ENCODE measurements around the gene AFG1L. TPM values are rescaled to one million over a fixed set of nuclear protein-coding genes. Genes with fewer than 3 reads are reported as not detected.
"Not testable (repeated sequence)": the region's sequence is repeated elsewhere in the genome, so short reads cannot be mapped to it uniquely, and the experiment has no call there.

The AFG1L gene
- total RNA-seq, 1 donor, result 4.0 TPM

DNA sequence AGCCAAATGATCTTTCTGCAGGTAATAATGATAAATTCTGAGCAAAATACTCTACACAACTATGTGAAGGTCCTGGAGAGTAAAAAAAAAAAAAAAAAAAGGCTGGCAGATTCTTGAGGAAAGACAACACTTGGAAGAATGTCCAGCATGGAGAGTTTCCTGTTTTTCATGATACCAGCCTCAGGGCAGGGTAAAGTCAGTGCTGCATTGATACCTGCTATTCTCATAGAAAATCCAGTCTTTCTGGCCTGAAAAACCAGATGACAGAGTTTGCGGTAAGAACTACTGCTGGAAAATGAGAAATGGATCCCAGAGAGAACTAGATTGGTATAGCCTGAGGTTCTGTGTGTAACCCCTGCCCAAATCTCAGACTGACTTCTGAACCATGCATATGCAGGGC is 89.1 kb downstream of the AFG1L start:
- no peak overlapping the region for H2AFZ ChIP-seq (ENCODE audit: low read length)
- no peaks in the 10 kb centered on the region for H3K27me3 ChIP-seq (ENCODE audit: insufficient read depth, low read length)
- TF ChIP-seq, protein P1, sequence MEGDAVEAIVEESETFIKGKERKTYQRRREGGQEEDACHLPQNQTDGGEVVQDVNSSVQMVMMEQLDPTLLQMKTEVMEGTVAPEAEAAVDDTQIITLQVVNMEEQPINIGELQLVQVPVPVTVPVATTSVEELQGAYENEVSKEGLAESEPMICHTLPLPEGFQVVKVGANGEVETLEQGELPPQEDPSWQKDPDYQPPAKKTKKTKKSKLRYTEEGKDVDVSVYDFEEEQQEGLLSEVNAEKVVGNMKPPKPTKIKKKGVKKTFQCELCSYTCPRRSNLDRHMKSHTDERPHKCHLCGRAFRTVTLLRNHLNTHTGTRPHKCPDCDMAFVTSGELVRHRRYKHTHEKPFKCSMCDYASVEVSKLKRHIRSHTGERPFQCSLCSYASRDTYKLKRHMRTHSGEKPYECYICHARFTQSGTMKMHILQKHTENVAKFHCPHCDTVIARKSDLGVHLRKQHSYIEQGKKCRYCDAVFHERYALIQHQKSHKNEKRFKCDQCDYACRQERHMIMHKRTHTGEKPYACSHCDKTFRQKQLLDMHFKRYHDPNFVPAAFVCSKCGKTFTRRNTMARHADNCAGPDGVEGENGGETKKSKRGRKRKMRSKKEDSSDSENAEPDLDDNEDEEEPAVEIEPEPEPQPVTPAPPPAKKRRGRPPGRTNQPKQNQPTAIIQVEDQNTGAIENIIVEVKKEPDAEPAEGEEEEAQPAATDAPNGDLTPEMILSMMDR (IDR thresholded peaks at IDR 0.05; ENCODE audit: extremely low read depth, low read depth, low read length), result no peak
- H3K36me3 ChIP-seq (ENCODE audit: insufficient read depth, low read length), result no peaks in the 10 kb centered on the region
- H3K4me2 ChIP-seq (ENCODE audit: insufficient read depth, low read length), result no peak overlapping the region
- H3K79me2 ChIP-seq (ENCODE audit: insufficient read depth, low read length), result no peaks in the 10 kb centered on the region
- no peak overlapping the region for H3K4me3 ChIP-seq (ENCODE audit: insufficient read depth, low read length)
- no peak overlapping the region for H3K27ac ChIP-seq (ENCODE audit: low read depth, low read length)
- no peaks in the 10 kb centered on the region for H4K20me1 ChIP-seq (ENCODE audit: insufficient read depth, low read length)
- DNase-seq (ENCODE audit: insufficient read length, low spot score, missing footprints), result no peak
- H3K4me1 ChIP-seq (ENCODE audit: insufficient read depth, low read length), result no peaks in the 10 kb centered on the region
- no peaks in the 10 kb centered on the region for H3K9me3 ChIP-seq (ENCODE audit: low read depth, low read length)

DNA sequence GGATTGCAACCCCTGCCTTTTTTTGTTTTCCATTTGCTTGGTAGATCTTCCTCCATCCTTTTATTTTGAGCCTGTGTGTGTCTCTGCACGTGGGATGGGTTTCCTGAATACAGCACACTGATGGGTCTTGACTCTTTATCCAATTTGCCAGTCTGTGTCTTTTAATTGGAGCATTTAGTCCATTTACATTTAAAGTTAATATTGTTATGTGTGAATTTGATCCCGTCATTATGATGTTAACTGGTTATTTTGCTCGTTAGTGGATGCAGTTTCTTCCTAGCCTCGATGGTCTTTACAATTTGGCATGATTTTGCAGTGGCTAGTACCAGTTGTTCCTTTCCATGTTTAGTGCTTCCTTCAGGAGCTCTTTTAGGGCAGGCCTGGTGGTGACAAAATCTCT is 94.3 kb downstream of the AFG1L start:
- not testable (repeated sequence) for H3K36me3 ChIP-seq (ENCODE audit: insufficient read depth, low read length); H2AFZ ChIP-seq (ENCODE audit: low read length); H4K20me1 ChIP-seq (ENCODE audit: insufficient read depth, low read length); H3K4me3 ChIP-seq (ENCODE audit: insufficient read depth, low read length); H3K27ac ChIP-seq (ENCODE audit: low read depth, low read length); H3K27me3 ChIP-seq (ENCODE audit: insufficient read depth, low read length); DNase-seq (ENCODE audit: insufficient read length, low spot score, missing footprints); H3K4me2 ChIP-seq (ENCODE audit: insufficient read depth, low read length); H3K79me2 ChIP-seq (ENCODE audit: insufficient read depth, low read length); H3K4me1 ChIP-seq (ENCODE audit: insufficient read depth, low read length); H3K9me3 ChIP-seq (ENCODE audit: low read depth, low read length)

DNA sequence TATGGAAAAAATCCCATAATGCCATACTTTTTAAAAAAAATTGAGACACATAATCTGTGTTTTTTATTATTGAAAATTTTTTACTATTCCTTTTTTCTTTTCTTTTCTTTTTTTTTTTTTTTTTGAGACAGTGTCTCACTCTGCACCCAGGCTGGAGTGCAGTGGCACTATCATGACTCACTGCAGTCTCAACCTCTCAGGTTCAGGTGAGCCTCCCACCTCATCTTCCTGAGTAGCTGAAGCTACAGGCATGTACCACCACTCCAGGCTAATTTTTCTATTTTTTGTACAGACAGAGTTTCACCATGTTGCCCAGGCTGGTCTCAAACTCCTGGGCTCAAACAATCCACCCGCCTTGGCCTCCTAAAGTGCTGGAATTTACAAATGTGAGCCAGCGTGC is 100.4 kb downstream of the AFG1L start:
- Histone ChIP-seq H3K4me2 (ENCODE audit: insufficient read depth, low read length) (no peak overlapping the region), H3K27ac (ENCODE audit: low read depth, low read length) (no peak overlapping the region), H2AFZ (ENCODE audit: low read length) (no peak overlapping the region), H3K4me1 (ENCODE audit: insufficient read depth, low read length) (no peaks in the 10 kb centered on the region), H3K36me3 (ENCODE audit: insufficient read depth, low read length) (no peaks in the 10 kb centered on the region), H3K27me3 (ENCODE audit: insufficient read depth, low read length) (no peaks in the 10 kb centered on the region), H3K79me2 (ENCODE audit: insufficient read depth, low read length) (no peaks in the 10 kb centered on the region), H4K20me1 (ENCODE audit: insufficient read depth, low read length) (no peaks in the 10 kb centered on the region), H3K9me3 (ENCODE audit: low read depth, low read length) (no peaks in the 10 kb centered on the region), H3K4me3 (ENCODE audit: insufficient read depth, low read length) (no peak overlapping the region)
- TF ChIP-seq, protein P1 (IDR thresholded peaks at IDR 0.05; ENCODE audit: extremely low read depth, low read depth, low read length), result no peak
- DNase-seq (ENCODE audit: insufficient read length, low spot score, missing footprints), result no peak

DNA sequence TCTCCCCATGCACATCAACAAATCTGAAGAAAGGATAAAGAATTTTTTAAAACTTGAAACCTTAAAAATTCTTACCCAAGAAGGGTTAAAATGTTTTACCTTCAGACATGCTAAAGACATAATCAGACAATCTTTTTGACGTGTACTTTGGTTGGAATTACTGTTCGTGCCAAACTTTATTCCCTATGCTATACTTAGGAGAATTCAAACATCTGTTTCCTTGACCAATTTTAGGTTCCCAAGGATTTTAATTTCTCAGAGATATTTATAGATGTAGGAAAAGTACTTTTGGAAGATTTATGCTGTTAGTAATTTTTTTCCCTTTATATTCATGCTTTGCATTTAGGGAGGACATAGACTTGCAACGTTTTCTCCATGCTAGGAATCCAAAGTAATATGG is 108.4 kb downstream of the AFG1L start:
- H2AFZ ChIP-seq (ENCODE audit: low read length), result no peak overlapping the region

More for the DNA sequence above, 108.4 kb downstream of the AFG1L start:
- Histone ChIP-seq H3K4me3 (ENCODE audit: insufficient read depth, low read length) (no peak overlapping the region), H3K79me2 (ENCODE audit: insufficient read depth, low read length) (no peaks in the 10 kb centered on the region), H3K4me2 (ENCODE audit: insufficient read depth, low read length) (no peak overlapping the region), H3K27me3 (ENCODE audit: insufficient read depth, low read length) (no peaks in the 10 kb centered on the region), H3K9me3 (ENCODE audit: low read depth, low read length) (no peaks in the 10 kb centered on the region), H4K20me1 (ENCODE audit: insufficient read depth, low read length) (no peaks in the 10 kb centered on the region), H3K36me3 (ENCODE audit: insufficient read depth, low read length) (no peaks in the 10 kb centered on the region), H3K4me1 (ENCODE audit: insufficient read depth, low read length) (no peaks in the 10 kb centered on the region), H3K27ac (ENCODE audit: low read depth, low read length) (no peak overlapping the region)
- TF ChIP-seq, protein P1 (IDR thresholded peaks at IDR 0.05; ENCODE audit: extremely low read depth, low read depth, low read length), result no peak
- DNase-seq (ENCODE audit: insufficient read length, low spot score, missing footprints), result no peak
